SJCRH30 (cell line): ENCODE measurements around the gene BIRC6. TPM values are rescaled to one million over a fixed set of nuclear protein-coding genes. Genes with fewer than 3 reads are reported as not detected.
"Not testable (repeated sequence)": the region's sequence is repeated elsewhere in the genome, so short reads cannot be mapped to it uniquely, and the experiment has no call there.

Experiments
- DNase-seq, 2 experiments: peaks; one replicate each; pipeline ENCODE4 v3.0.0-alpha.2; 2015 to 2020
- H3K27ac ChIP-seq: fragments of 250-450 bp; sonication (Bioruptor Pico); 2 replicates; pipeline ENCODE4 v1.5.1; 2020; ENCODE audit warnings: mild to moderate bottlenecking, moderate library complexity
- H3K27me3 ChIP-seq: fragments of 250-450 bp; sonication (Bioruptor Pico); 2 replicates; pipeline ENCODE4 v1.5.1; 2020; ENCODE audit warnings: mild to moderate bottlenecking, moderate library complexity
- H3K36me3 ChIP-seq: fragments of 250-450 bp; sonication (Bioruptor Pico); 2 replicates; pipeline ENCODE4 v1.5.1; 2020; ENCODE audit warnings: mild to moderate bottlenecking, moderate library complexity
- H3K4me1 ChIP-seq: fragments of 250-450 bp; sonication (Bioruptor Pico); 2 replicates; pipeline ENCODE4 v1.5.1; 2020; ENCODE audit warnings: mild to moderate bottlenecking, moderate library complexity
- H3K4me3 ChIP-seq: fragments of 250-450 bp; sonication (Bioruptor Pico); 2 replicates; pipeline ENCODE4 v1.5.1; 2020; ENCODE audit warnings: mild to moderate bottlenecking, moderate library complexity
- H3K9me3 ChIP-seq: fragments of 250-450 bp; sonication (Bioruptor Pico); replicated peaks from 2 replicates; pipeline ENCODE4 v1.5.1; 2020; ENCODE audit warnings: mild to moderate bottlenecking, moderate library complexity
- total RNA-seq: library from RNA; depleted of rRNA; stranded (reverse); fragments of >200 nt; shearing (Covaris generic); gene quantifications from 2 replicates; pipeline ENCODE4 v1.2.3, GENCODE V29; 2014

The BIRC6 gene
- total RNA-seq, 1 experiment from 2014 or later, result 113 TPM

- not testable (repeated sequence) for DNase-seq, H3K4me3 ChIP-seq, H3K27ac ChIP-seq, H3K9me3 ChIP-seq, H3K4me1 ChIP-seq, H3K27me3 ChIP-seq, H3K36me3 ChIP-seq
These were observed 7.5 kb downstream of the BIRC6 start for GRCh38 chr2:32364290-32364689.

GRCh38 chr2:32365679-32366078, 8.9 kb downstream of the BIRC6 start:
- not testable (repeated sequence) for H3K9me3 ChIP-seq, H3K27ac ChIP-seq, H3K4me1 ChIP-seq, H3K27me3 ChIP-seq, DNase-seq, H3K4me3 ChIP-seq, H3K36me3 ChIP-seq

GRCh38 chr2:32366595-32366994, 9.8 kb downstream of the BIRC6 start:
- Histone ChIP-seq H3K9me3 (no peaks in the 10 kb centered on the region), H3K27me3 (no peaks in the 10 kb centered on the region), H3K4me3 (no peak overlapping the region), H3K4me1 (no peaks in the 10 kb centered on the region), H3K36me3 (peaks cover 7% of the 10 kb centered on the region), H3K27ac (no peak overlapping the region)
- no peak for DNase-seq

GRCh38 chr2:32369222-32369621, 12.4 kb downstream of the BIRC6 start:
- H3K27ac ChIP-seq, result no peak overlapping the region
- H3K27me3 ChIP-seq, result no peaks in the 10 kb centered on the region
- no peaks in the 10 kb centered on the region for H3K4me1 ChIP-seq
- H3K4me3 ChIP-seq, result no peak overlapping the region
- no peaks in the 10 kb centered on the region for H3K9me3 ChIP-seq
- no peak for DNase-seq
- H3K36me3 ChIP-seq, result peaks cover 3% of the 10 kb centered on the region; the same call in 1 of the 2 replicates

- not testable (repeated sequence) for H3K27me3 ChIP-seq, H3K27ac ChIP-seq, H3K4me1 ChIP-seq, DNase-seq, H3K4me3 ChIP-seq, H3K9me3 ChIP-seq, H3K36me3 ChIP-seq
These were observed 14.1 kb downstream of the BIRC6 start for GRCh38 chr2:32370942-32371341.

GRCh38 chr2:32372519-32373182, 15.8 kb downstream of the BIRC6 start:
- H3K27ac ChIP-seq, result no peak overlapping the region
- no peak overlapping the region for H3K4me3 ChIP-seq
- no peaks in the 10 kb centered on the region for H3K4me1 ChIP-seq
- H3K27me3 ChIP-seq, result no peaks in the 10 kb centered on the region
- H3K36me3 ChIP-seq, result no peaks in the 10 kb centered on the region
- DNase-seq, result no peak
- no peaks in the 10 kb centered on the region for H3K9me3 ChIP-seq

- H3K27ac ChIP-seq, result no peak overlapping the region
- no peaks in the 10 kb centered on the region for H3K27me3 ChIP-seq
- no peaks in the 10 kb centered on the region for H3K9me3 ChIP-seq
- no peak for DNase-seq
- H3K36me3 ChIP-seq, result peaks cover 6% of the 10 kb centered on the region; the same call in 1 of the 2 replicates
- no peaks in the 10 kb centered on the region for H3K4me1 ChIP-seq
- no peak overlapping the region for H3K4me3 ChIP-seq
These were observed 18.5 kb downstream of the BIRC6 start for GRCh38 chr2:32375228-32375892.

- H3K36me3 ChIP-seq, result peaks cover 9% of the 10 kb centered on the region
- no peak overlapping the region for H3K27ac ChIP-seq
- H3K4me1 ChIP-seq, result no peaks in the 10 kb centered on the region
- no peak overlapping the region for H3K4me3 ChIP-seq
- no peak for DNase-seq
- no peaks in the 10 kb centered on the region for H3K27me3 ChIP-seq
- H3K9me3 ChIP-seq, result no peaks in the 10 kb centered on the region
These were observed 19.9 kb downstream of the BIRC6 start for GRCh38 chr2:32376756-32377155.

GRCh38 chr2:32377928-32378327, 21.1 kb downstream of the BIRC6 start:
- H3K36me3 ChIP-seq, result peaks cover 20% of the 10 kb centered on the region
- no peak overlapping the region for H3K4me3 ChIP-seq
- no peaks in the 10 kb centered on the region for H3K27me3 ChIP-seq
- H3K9me3 ChIP-seq, result no peaks in the 10 kb centered on the region
- no peak overlapping the region for H3K27ac ChIP-seq
- peak in 1 of 2 experiments; percentile 31 for DNase-seq
- no peaks in the 10 kb centered on the region for H3K4me1 ChIP-seq

- no peak overlapping the region for H3K4me3 ChIP-seq
- H3K27me3 ChIP-seq, result no peaks in the 10 kb centered on the region
- no peak for DNase-seq
- no peak overlapping the region for H3K27ac ChIP-seq
- H3K9me3 ChIP-seq, result no peaks in the 10 kb centered on the region
- peaks cover 35% of the 10 kb centered on the region for H3K36me3 ChIP-seq
- H3K4me1 ChIP-seq, result no peaks in the 10 kb centered on the region
These were observed 22.5 kb downstream of the BIRC6 start for GRCh38 chr2:32379352-32379751.

- H3K36me3 ChIP-seq, result peaks cover 60% of the 10 kb centered on the region
- H3K4me3 ChIP-seq, result no peak overlapping the region
- no peaks in the 10 kb centered on the region for H3K4me1 ChIP-seq
- no peak overlapping the region for H3K27ac ChIP-seq
- no peaks in the 10 kb centered on the region for H3K9me3 ChIP-seq
- H3K27me3 ChIP-seq, result no peaks in the 10 kb centered on the region
- no peak for DNase-seq
These were observed 27.0 kb downstream of the BIRC6 start for GRCh38 chr2:32383858-32384257.

- Histone ChIP-seq H3K27ac (no peak overlapping the region), H3K4me3 (no peak overlapping the region), H3K36me3 (peaks cover 65% of the 10 kb centered on the region), H3K9me3 (no peaks in the 10 kb centered on the region), H3K4me1 (no peaks in the 10 kb centered on the region), H3K27me3 (no peaks in the 10 kb centered on the region)
- no peak for DNase-seq
These were observed 27.7 kb downstream of the BIRC6 start for GRCh38 chr2:32384529-32384928.

GRCh38 chr2:32386739-32387138, 29.9 kb downstream of the BIRC6 start:
- Histone ChIP-seq H3K4me1 (no peaks in the 10 kb centered on the region), H3K9me3 (no peaks in the 10 kb centered on the region), H3K27me3 (no peaks in the 10 kb centered on the region), H3K36me3 (peaks cover 71% of the 10 kb centered on the region), H3K27ac (no peak overlapping the region), H3K4me3 (no peak overlapping the region)
- no peak for DNase-seq

- no peaks in the 10 kb centered on the region for H3K27me3 ChIP-seq
- H3K36me3 ChIP-seq, result peaks cover 59% of the 10 kb centered on the region
- no peaks in the 10 kb centered on the region for H3K9me3 ChIP-seq
- H3K4me1 ChIP-seq, result no peaks in the 10 kb centered on the region
- no peak overlapping the region for H3K4me3 ChIP-seq
- H3K27ac ChIP-seq, result no peak overlapping the region
- DNase-seq, result no peak
These were observed 42.4 kb downstream of the BIRC6 start for GRCh38 chr2:32399221-32399620.

GRCh38 chr2:32402091-32402490, 45.3 kb downstream of the BIRC6 start:
- DNase-seq, result no peak
- Histone ChIP-seq H3K27me3 (no peaks in the 10 kb centered on the region), H3K27ac (no peak overlapping the region), H3K4me3 (no peak overlapping the region), H3K9me3 (no peaks in the 10 kb centered on the region), H3K36me3 (peaks cover 59% of the 10 kb centered on the region), H3K4me1 (no peaks in the 10 kb centered on the region)

GRCh38 chr2:32403782-32404181, 47.0 kb downstream of the BIRC6 start:
- Histone ChIP-seq H3K9me3 (no peaks in the 10 kb centered on the region), H3K27me3 (no peaks in the 10 kb centered on the region), H3K4me1 (no peaks in the 10 kb centered on the region), H3K27ac (no peak overlapping the region), H3K36me3 (peaks cover 54% of the 10 kb centered on the region), H3K4me3 (no peak overlapping the region)
- DNase-seq, result no peak
